Stimulated activated CD8-positive, alpha-beta memory T cell treated with anti-CD3 and anti-CD28 coated beads, Interleukin-4, amount 100 ng/mL, for 48 hours (primary cell): Measurements from ENCODE around the gene SHISAL1.
"Not testable (repeated sequence)": the region's sequence is repeated elsewhere in the genome, so short reads cannot be mapped to it uniquely, and the experiment has no call there.

ENCODE experiments used
- DNase-seq: peaks from one replicate; pipeline ENCODE4 v3.0.0-alpha.2; 2020

The SHISAL1 gene

DNA sequence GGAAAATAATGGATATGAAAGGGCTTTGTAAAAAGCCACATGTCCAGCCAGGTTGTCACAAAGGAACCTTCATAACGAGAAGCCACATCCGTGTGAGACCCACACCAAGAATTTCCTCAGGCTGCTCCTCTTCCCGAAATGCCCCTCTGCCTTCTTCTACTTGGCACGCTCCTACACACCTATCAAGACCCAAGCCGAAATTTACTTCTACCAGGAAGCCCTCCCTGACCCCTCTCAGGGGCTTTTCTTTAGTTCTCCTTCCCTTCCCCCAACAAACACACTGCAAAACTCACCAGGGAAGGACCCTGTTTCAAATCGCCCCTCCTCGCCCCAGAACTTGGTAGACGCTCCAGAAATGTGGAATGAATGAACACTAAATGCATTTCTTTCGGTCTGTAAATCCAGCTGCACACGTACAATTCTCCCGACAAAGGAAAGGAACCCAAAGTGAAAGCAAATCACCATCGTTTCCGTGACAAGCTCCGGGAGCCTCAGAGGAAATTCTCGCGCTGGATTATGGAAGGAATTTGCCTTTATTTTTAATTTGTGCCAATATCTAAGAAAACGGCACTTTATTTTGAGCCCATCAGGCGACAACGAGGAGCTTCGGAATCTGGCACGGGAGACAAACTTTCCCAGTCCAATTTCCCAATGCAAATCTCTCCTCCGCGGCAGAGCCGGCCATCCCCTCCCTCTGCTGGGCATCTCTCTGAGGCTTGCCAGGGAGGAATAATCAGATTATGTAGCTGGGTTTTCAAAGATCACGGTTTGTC is 13.2 kb upstream of the SHISAL1 start:
- no peak for DNase-seq

DNA sequence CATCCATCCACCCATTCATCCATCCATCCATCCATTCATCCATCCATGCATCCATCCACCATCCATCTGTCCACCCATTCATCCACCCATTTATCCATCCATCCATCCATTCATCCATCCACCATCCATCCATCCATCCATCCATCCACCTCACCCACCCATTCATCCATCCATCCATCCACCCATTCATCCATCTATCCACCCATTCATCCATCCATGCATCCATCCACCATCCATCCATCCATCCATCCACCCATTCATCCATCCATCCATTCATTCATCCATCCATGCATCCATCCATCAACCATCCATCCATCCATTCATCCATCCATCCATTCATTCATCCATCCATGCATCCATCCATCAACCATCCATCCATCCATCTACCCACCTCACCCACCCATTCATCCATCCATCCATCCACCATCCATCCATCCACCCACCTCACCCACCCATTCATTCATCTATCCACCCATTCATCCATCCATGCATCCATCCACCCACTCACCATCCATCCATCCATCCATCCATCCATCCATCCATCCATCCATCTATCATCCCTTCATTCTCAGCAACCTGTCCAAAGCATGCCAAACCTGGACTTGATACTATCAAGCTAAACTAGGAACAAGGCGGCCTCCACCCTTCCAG is 10.5 kb upstream of the SHISAL1 start:
- DNase-seq = not testable (repeated sequence)

DNA sequence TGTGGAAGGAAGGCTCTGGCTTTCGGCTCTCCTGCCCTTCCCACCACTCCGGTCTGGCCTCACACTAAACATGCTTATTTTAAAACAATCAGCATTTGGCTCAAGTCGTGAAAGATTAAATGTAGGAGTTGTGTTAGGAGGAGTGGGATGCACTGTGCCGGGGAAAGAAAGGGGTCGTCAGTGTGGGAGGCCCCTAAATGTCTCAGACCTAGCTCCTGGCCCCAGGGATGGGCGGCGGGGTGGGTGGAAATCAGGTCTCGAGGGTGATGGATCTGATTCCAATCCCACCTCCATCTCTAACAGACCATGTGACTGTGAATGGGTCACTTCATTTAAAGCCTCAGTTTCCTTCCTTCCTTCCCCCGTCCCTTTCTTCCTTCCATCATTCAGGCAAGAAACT is 6.9 kb upstream of the SHISAL1 start:
- no peak for DNase-seq

DNA sequence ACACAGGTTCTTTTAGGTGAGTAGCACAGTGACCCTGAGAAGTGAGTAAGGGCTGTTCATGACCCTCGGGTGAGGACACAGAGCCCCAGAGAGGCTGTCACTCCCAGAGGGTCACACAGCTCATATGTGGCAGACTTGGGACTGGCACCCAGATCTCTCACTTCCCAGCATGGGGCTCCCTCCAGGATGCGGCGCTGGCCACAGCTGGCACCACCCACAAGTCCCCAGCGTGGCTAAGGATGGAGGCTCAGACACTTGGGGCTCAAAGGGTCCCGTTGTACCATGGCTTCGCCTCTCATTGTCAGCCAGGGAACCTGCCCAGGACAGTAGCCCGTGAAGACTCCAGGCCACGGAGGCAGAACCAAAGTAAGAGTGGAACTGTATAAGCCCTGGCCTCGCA is 6.0 kb upstream of the SHISAL1 start:
- no peak for DNase-seq

DNA sequence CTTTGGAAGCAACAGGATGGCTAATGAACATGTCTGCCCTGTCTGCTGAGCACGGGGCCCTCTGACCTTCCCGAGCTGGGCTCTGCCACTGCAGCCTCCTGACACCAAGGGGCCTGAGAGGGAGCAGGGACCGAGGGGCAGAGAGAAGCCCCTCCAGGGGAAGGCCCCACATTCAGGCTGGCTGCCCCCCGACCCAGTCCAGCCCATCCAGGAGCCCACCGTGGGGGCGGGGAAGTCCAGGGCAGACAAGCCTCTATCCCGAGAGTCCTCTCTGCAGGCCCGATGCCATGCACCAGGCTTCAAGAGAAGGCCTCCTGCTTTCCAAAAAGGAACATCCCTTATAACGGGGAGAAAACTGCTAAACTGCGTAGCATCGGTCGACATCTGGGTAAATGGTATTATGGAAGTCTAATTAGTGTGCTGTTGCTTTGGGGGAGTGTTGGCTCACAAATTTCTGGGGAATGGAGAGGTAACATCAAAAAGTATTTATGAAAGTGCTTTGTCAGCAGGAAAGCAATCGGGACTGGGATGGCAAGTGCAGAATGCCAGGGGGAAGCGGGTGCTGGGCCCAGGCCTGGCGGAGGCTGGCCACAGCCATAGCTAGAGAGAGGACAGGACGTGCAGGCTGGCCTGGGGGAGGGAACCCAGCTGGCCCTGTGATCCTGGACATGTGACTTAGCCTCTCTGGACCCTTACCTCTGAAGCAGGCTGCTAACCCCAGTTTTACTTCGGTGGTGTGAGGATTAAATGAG is 5.3 kb upstream of the SHISAL1 start:
- no peak for DNase-seq

DNA sequence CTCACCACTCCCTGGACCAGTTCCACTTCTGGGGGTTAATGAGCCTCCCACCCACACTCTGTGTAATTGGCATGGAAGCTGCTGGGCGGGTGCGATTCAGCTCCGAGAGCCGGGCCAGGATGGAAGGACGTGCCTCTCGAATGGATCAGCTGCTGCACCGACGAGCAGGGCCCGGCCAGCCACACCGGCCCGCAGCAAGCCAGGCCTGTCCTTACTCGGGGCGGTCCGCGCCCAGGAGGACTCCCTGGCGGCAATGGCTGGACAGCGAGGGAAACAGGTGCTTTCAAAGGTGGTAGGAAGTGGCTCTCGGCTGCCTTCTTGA is 4.3 kb upstream of the SHISAL1 start:
- DNase-seq = no peak

DNA sequence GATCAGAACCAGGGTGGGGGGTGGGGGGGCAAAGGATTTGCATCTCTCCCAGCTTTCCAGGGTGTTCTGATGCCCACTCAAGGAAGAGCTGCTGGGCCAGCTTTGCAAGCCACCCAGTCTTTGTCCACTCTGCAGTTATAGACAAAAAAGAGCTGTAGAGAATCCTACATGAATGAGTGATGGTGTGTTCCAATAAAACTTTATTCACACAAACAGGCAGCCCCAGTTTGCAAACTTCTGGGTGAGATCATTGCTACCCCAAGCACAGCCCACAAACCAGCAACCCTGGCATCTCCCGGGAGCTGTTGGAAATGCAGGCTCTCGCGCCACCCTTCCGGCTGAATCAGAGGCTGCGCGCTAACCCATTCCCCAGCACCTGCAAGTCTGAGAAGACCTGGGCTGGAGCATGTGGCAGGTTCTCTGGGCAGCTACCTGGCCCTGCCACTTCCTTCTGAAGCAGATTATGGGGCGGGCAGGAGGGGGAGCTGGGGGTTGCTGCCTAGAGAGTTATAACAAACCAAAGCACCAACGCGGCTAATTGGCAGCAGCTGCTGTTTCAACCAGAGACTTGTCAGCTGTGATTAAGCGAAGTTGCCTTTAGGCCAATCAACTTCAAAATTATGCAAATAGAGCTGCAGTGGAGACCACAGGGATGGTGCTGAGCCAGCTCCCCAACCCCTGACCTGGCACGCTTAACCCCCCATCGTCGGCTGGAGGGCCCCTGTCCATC is 3.8 kb upstream of the SHISAL1 start:
- DNase-seq = no peak

DNA sequence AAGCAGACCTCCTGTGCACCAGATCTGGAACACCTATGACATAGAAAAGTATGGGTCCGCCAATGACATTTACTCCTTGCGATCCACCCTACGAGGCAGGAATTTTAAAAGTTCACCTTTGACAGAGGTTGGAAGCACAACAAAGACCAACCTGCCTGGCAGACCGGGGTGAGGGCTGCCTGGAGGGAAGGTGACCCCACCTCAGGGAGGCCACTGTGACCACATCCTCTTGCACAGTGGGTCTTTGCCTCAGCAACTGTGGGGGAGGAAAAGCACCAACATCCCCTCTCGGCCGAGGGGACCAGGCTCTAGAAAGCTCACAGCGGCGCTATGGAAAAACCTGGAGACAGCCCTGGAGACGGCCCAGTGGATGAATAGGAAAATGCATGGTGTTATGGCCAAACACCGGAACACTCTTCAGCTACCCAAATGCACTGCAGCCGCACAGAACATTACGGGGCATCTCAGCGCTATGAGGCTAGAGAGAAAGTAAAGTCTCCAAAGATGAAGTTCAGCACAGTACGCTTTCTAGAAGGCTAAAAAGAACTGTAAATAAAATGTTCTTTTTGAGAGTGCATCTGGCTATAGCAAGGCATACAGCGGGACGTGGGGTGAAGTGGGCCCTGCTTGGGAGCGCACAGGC is 1.8 kb upstream of the SHISAL1 start:
- DNase-seq = no peak

DNA sequence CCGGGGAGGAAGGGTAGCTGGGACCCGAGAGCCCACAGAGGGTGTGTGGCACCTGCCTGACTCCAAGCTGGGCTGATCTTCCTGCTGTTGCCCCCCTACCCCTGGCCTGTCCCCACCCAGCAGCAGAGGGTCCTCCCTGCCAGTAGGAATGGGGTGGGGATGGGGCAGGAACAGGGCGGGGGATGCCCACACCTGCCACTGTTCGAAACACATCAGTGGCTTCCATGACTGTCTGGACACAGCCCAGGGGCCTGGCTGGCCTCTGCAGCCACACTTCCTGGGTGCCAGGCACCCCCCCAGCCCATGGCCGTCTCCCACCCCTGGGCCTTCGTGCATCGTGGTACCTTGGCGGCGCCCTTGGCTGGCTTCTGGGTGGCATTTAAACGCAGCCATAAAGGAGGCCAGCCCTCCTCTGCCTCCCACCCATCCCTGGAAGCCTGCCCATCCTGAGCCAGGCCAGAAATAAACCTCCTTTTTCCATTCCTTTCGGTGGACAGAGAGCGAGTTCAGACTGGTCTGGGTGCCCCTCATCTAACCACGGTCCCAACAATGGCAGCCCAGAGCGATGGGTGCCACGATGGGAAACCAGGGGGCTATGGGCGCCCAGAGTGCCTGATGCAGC is 745 bp upstream of the SHISAL1 start:
- no peak for DNase-seq

DNA sequence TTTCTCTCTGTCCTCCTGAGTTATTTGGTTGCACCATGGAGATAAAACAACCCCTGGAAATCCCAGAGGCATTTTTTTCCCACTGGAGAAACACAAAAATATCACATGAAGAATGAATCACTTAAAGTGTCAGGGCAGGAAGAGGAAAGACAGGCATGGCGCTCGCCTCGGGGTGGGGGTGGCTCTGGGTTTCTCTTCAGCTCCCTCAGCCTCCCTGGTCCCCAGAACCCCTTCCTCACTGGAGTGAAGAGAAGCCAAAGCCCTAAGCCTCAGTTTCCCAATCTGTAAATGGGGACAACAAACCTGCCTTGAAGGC is 938 bp downstream of the SHISAL1 start:
- no peak for DNase-seq

DNA sequence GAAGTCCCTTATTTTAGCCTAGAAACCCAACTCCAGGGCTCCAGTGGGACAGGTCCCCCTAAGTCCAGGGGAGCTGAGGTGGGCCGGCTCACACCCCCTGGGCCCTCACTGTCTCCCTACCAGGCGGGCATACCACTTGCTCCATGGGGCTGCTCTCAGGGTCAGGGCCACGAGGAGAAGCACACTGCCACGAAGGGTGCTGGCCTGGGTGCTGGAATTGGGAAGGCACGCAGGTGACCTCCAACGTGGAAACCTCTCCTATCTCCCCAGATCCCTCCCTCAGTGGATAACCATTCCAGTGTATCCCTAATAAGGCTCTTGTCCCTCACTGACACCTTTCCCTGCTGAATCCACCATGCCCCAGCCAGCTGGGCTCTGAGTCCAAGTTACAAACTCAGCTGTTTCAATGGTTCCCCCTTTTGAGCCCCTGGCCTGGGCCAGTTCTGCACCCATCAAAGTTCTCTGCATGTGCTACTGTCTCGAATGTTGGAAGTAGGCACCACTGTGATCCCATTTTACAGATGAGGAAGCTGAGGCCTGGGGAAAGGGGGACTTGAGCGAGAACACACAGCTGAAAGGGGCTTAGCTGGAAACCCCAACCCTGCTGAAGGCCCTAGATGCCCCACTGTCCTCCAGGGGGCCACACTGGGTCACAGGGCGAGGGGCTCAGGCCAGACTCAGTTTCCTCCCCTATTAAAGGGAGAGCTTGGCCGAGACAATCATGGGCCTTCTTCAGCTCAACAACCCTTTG is 1.5 kb downstream of the SHISAL1 start:
- DNase-seq = no peak

DNA sequence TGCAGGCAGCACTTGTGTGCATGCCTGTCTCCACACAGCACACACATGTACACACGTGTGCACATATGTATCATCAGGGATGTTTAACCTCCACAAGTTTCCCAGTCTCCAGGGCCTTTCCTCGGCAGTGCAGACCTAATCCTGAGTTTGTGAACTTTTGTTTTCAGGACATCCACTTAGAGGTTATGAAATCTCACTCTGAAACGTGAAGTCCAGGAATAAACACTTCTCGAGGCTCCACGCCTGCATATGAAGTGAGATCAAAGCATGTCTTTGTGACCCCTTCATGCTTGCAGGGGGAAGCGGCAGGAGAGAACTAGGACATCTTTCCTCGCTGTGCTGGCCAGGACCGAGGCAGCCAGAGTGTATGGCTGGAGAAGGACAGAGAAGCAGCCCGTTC is 3.1 kb downstream of the SHISAL1 start:
- no peak for DNase-seq

DNA sequence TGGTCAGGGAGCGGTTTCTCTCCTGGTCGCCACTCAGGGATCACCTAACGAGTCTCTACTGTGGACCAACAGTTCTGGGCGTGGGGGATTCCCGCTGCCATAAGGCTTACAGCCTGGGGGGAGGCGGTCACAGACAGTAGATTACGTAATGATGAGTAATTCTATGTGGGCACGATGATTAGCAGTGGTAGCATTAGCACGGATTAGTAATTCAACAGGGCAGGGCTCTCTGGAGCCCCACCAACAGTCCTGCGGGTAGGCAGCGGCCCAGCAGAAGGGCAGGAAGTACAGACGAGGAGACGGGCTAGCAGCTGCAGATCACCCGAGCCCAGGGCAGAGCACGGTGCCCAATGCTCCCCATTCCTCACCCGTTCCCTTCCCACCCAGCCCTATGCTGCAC is 3.6 kb downstream of the SHISAL1 start:
- DNase-seq = no peak

DNA sequence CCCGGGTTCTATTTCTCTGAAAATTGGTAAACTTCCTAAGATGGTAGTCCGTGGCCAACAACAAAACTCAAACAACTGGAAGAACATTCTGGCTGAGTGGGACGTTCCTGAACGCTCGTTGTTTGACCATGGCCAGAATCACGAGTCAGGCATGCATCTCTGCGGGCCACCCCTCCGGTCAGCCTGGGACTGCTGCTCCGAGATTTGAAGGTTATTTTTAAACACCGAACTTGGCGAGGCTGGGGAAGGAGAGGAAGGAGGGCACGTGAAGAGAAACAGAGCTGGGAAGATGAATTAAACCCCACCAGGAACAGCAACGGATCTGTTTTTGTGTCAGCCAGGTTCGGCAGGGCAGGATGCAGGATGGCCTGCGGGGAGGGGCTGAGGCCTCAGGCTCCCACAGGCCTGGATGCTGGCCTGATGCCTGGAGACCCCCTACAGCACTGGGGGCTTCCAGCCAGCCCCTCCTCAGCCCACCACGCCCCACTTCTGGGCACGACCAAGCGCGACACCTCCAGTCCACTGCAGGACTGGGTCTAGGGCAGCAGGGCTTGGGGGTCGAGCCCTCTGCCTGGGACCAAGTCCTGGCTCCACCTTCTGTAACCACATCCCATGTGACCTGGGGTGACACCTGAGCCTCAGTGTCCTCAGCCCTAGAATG is 5.1 kb downstream of the SHISAL1 start:
- no peak for DNase-seq

DNA sequence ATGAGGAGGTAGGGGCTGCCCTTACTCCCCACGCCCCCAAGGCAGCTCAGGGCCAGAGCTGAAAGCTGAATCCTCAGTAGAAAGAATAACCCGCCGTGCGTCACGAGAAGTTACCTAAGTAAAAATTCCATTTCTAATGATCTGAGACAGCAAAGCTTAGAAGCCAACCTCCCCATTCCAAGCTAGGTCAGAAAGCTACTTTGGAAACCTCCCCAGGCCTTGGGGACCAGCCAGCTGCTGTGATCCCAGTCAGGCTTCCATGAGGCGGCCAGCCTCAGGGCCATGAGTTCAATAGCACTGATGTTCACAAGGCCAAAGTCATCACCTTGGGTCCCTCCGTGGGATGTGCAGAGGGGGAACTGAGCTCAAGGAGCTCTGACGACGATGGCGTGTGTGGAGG is 6.9 kb downstream of the SHISAL1 start:
- DNase-seq = no peak

DNA sequence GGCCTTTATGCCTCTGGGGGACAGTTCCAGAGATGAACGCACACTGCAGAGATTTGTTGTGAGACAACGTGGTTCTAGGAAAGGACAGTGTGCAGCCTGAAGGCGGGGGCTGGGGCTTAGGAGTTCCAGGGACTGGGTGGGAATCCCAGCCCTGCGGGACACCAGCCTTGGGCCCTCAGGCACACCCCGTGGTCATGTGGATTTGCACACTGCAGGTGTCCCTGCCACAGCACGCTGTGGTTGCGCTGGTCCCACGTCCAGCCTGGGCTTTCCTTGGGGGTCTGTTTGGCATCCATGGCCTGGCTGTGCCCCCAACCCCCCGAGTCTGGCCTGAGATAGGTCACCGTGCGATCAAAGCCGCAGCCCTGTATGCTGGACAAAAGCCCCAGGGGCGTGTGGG is 7.3 kb downstream of the SHISAL1 start:
- DNase-seq = no peak

DNA sequence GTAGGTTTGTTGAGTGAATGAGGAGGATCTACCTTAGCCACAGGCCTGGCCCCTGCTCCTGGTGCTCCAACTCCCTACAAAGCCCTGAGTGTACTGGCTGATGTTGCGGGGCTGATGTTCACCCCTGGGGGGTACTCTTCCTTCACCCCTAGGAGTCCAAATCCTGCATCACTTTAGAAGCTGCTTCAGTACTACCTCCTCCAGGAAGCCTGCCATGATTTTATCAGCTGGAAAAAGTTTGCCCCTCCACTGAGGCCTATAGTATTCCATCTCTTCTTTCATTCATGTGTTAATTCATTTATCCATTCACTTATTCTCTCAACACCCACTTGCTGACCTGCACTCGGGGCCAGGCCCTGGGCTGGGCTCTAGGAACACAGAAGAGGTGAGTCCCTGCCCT is 7.8 kb downstream of the SHISAL1 start:
- no peak for DNase-seq

DNA sequence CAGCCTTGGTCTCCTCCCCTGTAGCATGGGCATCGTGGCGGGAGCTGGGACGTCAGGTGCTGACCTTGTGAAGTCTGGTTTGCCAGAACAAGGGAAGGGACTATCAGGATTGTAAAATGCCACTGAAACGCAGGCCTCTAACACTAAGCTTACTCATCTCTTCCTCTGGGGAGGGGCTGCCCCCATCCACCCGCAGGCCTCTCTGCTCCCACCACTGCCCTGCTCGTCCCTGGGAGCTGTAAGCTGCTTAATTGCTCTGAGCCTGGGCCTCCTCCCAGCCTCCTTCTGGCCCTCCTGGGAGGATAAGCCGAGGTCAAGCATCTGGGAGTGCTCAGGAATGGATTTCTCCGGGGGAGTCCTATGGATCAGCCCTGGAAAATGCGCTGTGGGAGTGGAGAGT is 8.4 kb downstream of the SHISAL1 start:
- DNase-seq = no peak

DNA sequence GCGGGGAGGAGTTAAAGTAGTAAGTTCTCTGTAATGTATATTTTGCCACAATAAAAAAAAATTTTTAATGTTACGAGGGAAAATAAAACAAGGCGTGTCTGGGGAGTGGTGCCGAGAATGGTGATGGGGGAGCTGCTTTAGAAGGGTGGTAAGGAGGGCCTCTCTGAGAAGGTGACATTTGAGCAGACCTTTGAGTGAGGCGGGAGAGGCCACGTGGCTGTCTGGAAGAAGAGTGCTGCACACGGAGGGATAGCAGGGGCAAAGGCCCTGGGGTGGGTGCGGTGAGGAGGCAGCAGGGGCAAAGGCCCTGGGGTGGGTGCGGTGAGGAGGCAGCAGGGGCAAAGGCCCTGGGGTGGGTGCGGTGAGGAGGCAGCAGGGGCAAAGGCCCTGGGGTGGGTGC is 10.4 kb downstream of the SHISAL1 start:
- not testable (repeated sequence) for DNase-seq

DNA sequence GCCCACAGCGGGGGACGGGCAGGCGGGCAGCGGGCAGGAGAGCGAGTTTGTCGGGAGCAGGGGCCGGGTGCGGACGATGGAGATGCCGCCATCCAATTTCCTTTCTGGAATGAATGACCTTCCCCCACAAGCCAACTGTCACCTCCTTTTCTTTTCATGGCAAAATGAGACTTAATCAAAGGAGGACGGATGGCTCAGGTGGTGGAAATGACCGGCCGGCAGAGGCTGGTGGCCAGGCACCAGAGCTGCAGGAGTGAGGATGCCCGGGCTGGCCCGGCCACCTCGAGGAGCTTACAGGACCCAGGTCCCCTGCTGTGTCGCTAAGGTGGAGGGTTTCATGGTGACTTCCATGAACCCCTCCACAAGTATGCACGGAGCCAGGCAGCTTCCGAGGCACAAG is 11.7 kb downstream of the SHISAL1 start:
- no peak for DNase-seq

DNA sequence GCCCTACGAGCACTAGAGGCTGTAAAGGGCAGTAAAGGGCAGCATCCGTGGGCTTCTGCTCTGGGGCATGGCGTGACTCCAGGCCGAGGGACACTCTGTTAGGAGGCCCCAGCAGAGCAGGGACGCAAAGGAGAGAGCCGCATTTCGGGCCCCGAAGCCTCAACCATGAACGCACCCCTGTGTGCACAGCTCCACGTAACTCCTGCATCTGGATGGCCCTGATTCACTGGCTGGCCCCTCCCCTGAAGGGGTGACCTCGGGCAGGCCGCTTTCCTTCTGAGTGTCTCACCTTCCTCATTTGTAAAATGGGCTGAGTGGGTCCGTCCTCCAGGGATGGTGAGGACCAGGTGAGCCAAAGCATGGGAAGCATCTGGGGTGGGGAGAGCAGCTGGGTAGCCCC is 13.6 kb downstream of the SHISAL1 start:
- DNase-seq = no peak
